HEK293 (cell line): ENCODE measurements around the gene SLC12A8.

Experiments used
- CTCF ChIA-PET: fragments of 350-600 bp; formaldehyde crosslinking; extraction: SDS; loops from one replicate; lab custom pipeline; 2021; ENCODE audit warnings: antibody characterized with exemption; lab: Yijun Ruan, JAX
- POLR2A ChIA-PET: fragments of 300-600 bp; formaldehyde crosslinking; extraction: SDS; loops from one replicate; lab custom pipeline; 2020; ENCODE audit warnings: antibody characterized with exemption, inconsistent platforms; lab: Yijun Ruan, JAX
- H3K27ac ChIP-seq: fragments of 200-500 bp; sonication (Bioruptor generic); 2 replicates; pipeline ENCODE4 v1.5.1; 2014; ENCODE audit warnings: low read depth, low read length, control low read depth, inconsistent platforms; ENCODE audit errors: extremely low read depth
- H3K36me3 ChIP-seq, 2 experiments: fragments of 200-500 bp in 1 of 2; sonication (Bioruptor generic) in 1 of 2; 1 replicate in 1 of 2; 2 replicates in 1 of 2; pipeline ENCODE4 v1.5.1; 2014 to 2017; ENCODE audit warnings: inconsistent platforms in 2 of 2, low read length in 2 of 2; ENCODE audit not compliant: control insufficient read depth in 2 of 2, insufficient read depth in 1 of 2
- H3K4me1 ChIP-seq: fragments of 200-500 bp; sonication (Bioruptor generic); 2 replicates; pipeline ENCODE4 v1.5.1; 2014; ENCODE audit warnings: mild to moderate bottlenecking, low read length, inconsistent platforms; ENCODE audit not compliant: control insufficient read depth, insufficient read depth
- H3K4me3 ChIP-seq: 2 replicates; pipeline ENCODE4 v1.5.1; 2011; ENCODE audit warnings: low read depth, mild to moderate bottlenecking, control low read depth, low read length, moderate library complexity
- H3K9me3 ChIP-seq: fragments of 200-500 bp; sonication (Bioruptor generic); 2 replicates; pipeline ENCODE4 v1.5.1; 2014; ENCODE audit warnings: low read depth, low read length, inconsistent platforms; ENCODE audit not compliant: control insufficient read depth, insufficient read depth
- EGR2 ChIP-seq: fragments of 450-650 bp; formaldehyde crosslinking; IDR thresholded peaks from 2 replicates; pipeline ENCODE4 v1.5.1; 2016; ENCODE audit warnings: low read depth, missing biosample characterization, missing genetic modification characterization
- GLI2 ChIP-seq: fragments of 450-650 bp; formaldehyde crosslinking; IDR thresholded peaks from 2 replicates; pipeline ENCODE4; 2017; ENCODE audit warnings: missing biosample characterization, missing genetic modification characterization, low read depth, borderline replicate concordance
- GLIS1 ChIP-seq: fragments of 450-650 bp; formaldehyde crosslinking; IDR thresholded peaks from 2 replicates; pipeline ENCODE4 v1.5.1; 2016; ENCODE audit warnings: missing biosample characterization, missing genetic modification characterization
- MYNN ChIP-seq: fragments of 450-650 bp; formaldehyde crosslinking; IDR thresholded peaks from 2 replicates; pipeline ENCODE4 v1.5.1; 2016; ENCODE audit warnings: missing biosample characterization, missing genetic modification characterization, borderline replicate concordance
- OSR2 ChIP-seq: fragments of 450-650 bp; formaldehyde crosslinking; IDR thresholded peaks from 2 replicates; pipeline ENCODE4 v1.5.1; 2016; ENCODE audit warnings: missing biosample characterization, missing genetic modification characterization
- PRDM2 ChIP-seq: fragments of 450-650 bp; formaldehyde crosslinking; IDR thresholded peaks from 2 replicates; pipeline ENCODE4 v1.5.1; 2016; ENCODE audit warnings: missing biosample characterization, missing genetic modification characterization, borderline replicate concordance
- PRDM4 ChIP-seq: fragments of 450-650 bp; formaldehyde crosslinking; IDR thresholded peaks from 2 replicates; pipeline ENCODE4 v1.5.1; 2017; ENCODE audit warnings: missing biosample characterization, missing genetic modification characterization
- PRDM6 ChIP-seq: fragments of 450-650 bp; formaldehyde crosslinking; IDR thresholded peaks from 2 replicates; pipeline ENCODE4 v1.5.1; 2017; ENCODE audit warnings: missing biosample characterization, missing genetic modification characterization
- SALL2 ChIP-seq: fragments of 450-650 bp; formaldehyde crosslinking; IDR thresholded peaks from 2 replicates; pipeline ENCODE4 v1.5.0; 2017; ENCODE audit warnings: missing biosample characterization, mild to moderate bottlenecking, missing genetic modification characterization, borderline replicate concordance
- SP3 ChIP-seq: fragments of 450-650 bp; formaldehyde crosslinking; IDR thresholded peaks from 2 replicates; pipeline ENCODE4 v1.5.1; 2016; ENCODE audit warnings: missing biosample characterization, missing genetic modification characterization
- ZBTB17 ChIP-seq: fragments of 450-650 bp; formaldehyde crosslinking; IDR thresholded peaks from 2 replicates; pipeline ENCODE4 v1.5.1; 2016; ENCODE audit warnings: missing biosample characterization, missing genetic modification characterization
- ZBTB26 ChIP-seq: fragments of 450-650 bp; formaldehyde crosslinking; optimal IDR thresholded peaks from 2 replicates; pipeline ENCODE3; 2016; ENCODE audit warnings: missing biosample characterization, mild to moderate bottlenecking, missing genetic modification characterization
- ZNF133 ChIP-seq: fragments of 450-650 bp; formaldehyde crosslinking; IDR thresholded peaks from 2 replicates; pipeline ENCODE4 v1.5.1; 2016; ENCODE audit warnings: missing biosample characterization, missing genetic modification characterization
- ZNF157 ChIP-seq: fragments of 450-650 bp; formaldehyde crosslinking; IDR thresholded peaks from 2 replicates; pipeline ENCODE4 v1.5.1; 2016; ENCODE audit warnings: missing biosample characterization, missing genetic modification characterization
- ZNF280D ChIP-seq: fragments of 450-650 bp; formaldehyde crosslinking; IDR thresholded peaks from 2 replicates; pipeline ENCODE4 v1.5.1; 2016; ENCODE audit warnings: missing biosample characterization, missing genetic modification characterization
- ZNF302 ChIP-seq: fragments of 450-650 bp; formaldehyde crosslinking; IDR thresholded peaks from 2 replicates; pipeline ENCODE4 v1.5.1; 2016; ENCODE audit warnings: missing biosample characterization, missing genetic modification characterization, low read depth
- ZNF544 ChIP-seq: fragments of 450-650 bp; formaldehyde crosslinking; IDR thresholded peaks from 2 replicates; pipeline ENCODE4 v1.5.0; 2017; ENCODE audit warnings: missing biosample characterization, missing genetic modification characterization
- ZNF692 ChIP-seq: fragments of 450-650 bp; formaldehyde crosslinking; IDR thresholded peaks from 2 replicates; pipeline ENCODE4 v1.5.1; 2016; ENCODE audit warnings: missing biosample characterization, missing genetic modification characterization
- ZNF837 ChIP-seq: fragments of 450-650 bp; formaldehyde crosslinking; IDR thresholded peaks from 2 replicates; pipeline ENCODE4 v1.5.1; 2016; ENCODE audit warnings: missing biosample characterization, missing genetic modification characterization

The SLC12A8 gene

GRCh38 chr3:125048282-125048681 is 164.3 kb downstream of the SLC12A8 start:
- CTCF ChIA-PET, result interaction anchor here (0.6 kb wide), 1 partner anchor 74 kb away, joined by 3 read pairs; no protein-coding TSS in a partner anchor
- H3K9me3 ChIP-seq, result no peaks in the 10 kb centered on the region
- POLR2A ChIA-PET, result no interaction called here
- peaks cover 12% of the 10 kb centered on the region for H3K4me1 ChIP-seq
- no peak overlapping the region for H3K4me3 ChIP-seq
- no peak overlapping the region for H3K27ac ChIP-seq
- peaks cover 0 to 20% of the 10 kb centered on the region in 2 experiments; a peak in 1 of 3 replicates for H3K36me3 ChIP-seq
- TF ChIP-seq ZNF280D, result no peak
- TF ChIP-seq MYNN (tag by site-specific recombination), result no peak
- no peak for TF ChIP-seq SALL2 (tag by site-specific recombination)
- TF ChIP-seq ZNF544 (tag by site-specific recombination), result no peak
- TF ChIP-seq ZBTB17 (tag by site-specific recombination), result no peak
- TF ChIP-seq ZNF692 (tag by site-specific recombination), result no peak
- no peak for TF ChIP-seq GLI2 (tag by site-specific recombination)
- no peak for TF ChIP-seq ZNF133
- no peak for TF ChIP-seq PRDM4 (tag by site-specific recombination)

GRCh38 chr3:125045965-125046364 is 166.6 kb downstream of the SLC12A8 start:
- ChIA-PET CTCF (no interaction called here), POLR2A (interaction anchor here (0.6 kb wide), 1 partner anchor 78 kb away, joined by 4 read pairs; no protein-coding TSS in a partner anchor)
- no peaks in the 10 kb centered on the region for H3K4me1 ChIP-seq
- no peak for TF ChIP-seq ZBTB26 (tag by site-specific recombination)
- no peak for TF ChIP-seq EGR2
- TF ChIP-seq ZNF837 (tag by site-specific recombination), result no peak
- TF ChIP-seq OSR2 (tag by site-specific recombination), result no peak
- TF ChIP-seq SP3, result no peak
- no peak for TF ChIP-seq PRDM2 (tag by site-specific recombination)
- TF ChIP-seq GLIS1 (tag by site-specific recombination), result no peak
- TF ChIP-seq PRDM6 (tag by site-specific recombination), result no peak
- TF ChIP-seq ZNF302 (tag by site-specific recombination), result no peak
- no peak for TF ChIP-seq ZNF157 (tag by site-specific recombination)
- no peak overlapping the region for H3K4me3 ChIP-seq
- H3K36me3 ChIP-seq, result peaks cover 0 to 20% of the 10 kb centered on the region in 2 experiments; a peak in 1 of 3 replicates
- H3K9me3 ChIP-seq, result no peaks in the 10 kb centered on the region
- H3K27ac ChIP-seq, result no peak overlapping the region
